Stimulated activated CD8-positive, alpha-beta memory T cell treated with anti-CD3 and anti-CD28 coated beads, Interleukin-2, amount 100 ng/mL, for 1 hour (primary cell): Measurements from ENCODE around the gene LAPTM5.
"Not testable (repeated sequence)": the region's sequence is repeated elsewhere in the genome, so short reads cannot be mapped to it uniquely, and the experiment has no call there.

Source experiments
- DNase-seq, 2 donors: peaks; one replicate each; pipeline ENCODE4 v3.0.0-alpha.2; 2020; ENCODE audit warnings: low read depth in 2 of 2

Gene LAPTM5

GRCh38 chr1:30770150-30770549, 12.6 kb upstream of the LAPTM5 start:
- no peak for DNase-seq

- no peak for DNase-seq
These were observed 11.5 kb upstream of the LAPTM5 start for GRCh38 chr1:30768830-30769718.

- DNase-seq: no peak
These were observed 10.7 kb upstream of the LAPTM5 start for GRCh38 chr1:30768159-30768829.

- DNase-seq: not testable (repeated sequence)
These were observed 9.4 kb upstream of the LAPTM5 start for GRCh38 chr1:30766948-30767347.

- no peak for DNase-seq
These were observed 8.2 kb upstream of the LAPTM5 start for GRCh38 chr1:30765556-30766434.

- no peak for DNase-seq
These were observed 7.5 kb upstream of the LAPTM5 start for GRCh38 chr1:30764939-30765555.

- DNase-seq: no peak
These were observed 6.8 kb upstream of the LAPTM5 start for GRCh38 chr1:30764396-30764795.

- DNase-seq: no peak
These were observed 6.2 kb upstream of the LAPTM5 start for GRCh38 chr1:30763651-30764248.

GRCh38 chr1:30762930-30763650, 5.5 kb upstream of the LAPTM5 start:
- no peak for DNase-seq

GRCh38 chr1:30762152-30762929, 4.8 kb upstream of the LAPTM5 start:
- DNase-seq: no peak

- DNase-seq: no peak
These were observed 4.0 kb upstream of the LAPTM5 start for GRCh38 chr1:30761381-30762151.

GRCh38 chr1:30760596-30761324, 3.2 kb upstream of the LAPTM5 start:
- no peak for DNase-seq

GRCh38 chr1:30759718-30760281, 2.2 kb upstream of the LAPTM5 start:
- DNase-seq: peak in 1 of 2 donors; percentile 30

- DNase-seq: no peak
These were observed 1.3 kb upstream of the LAPTM5 start for GRCh38 chr1:30758785-30759380.

- DNase-seq: no peak
These were observed 631 bp upstream of the LAPTM5 start for GRCh38 chr1:30758121-30758688.

- DNase-seq: peak; percentile 43 to 51
These were observed 826 bp downstream of the LAPTM5 start for GRCh38 chr1:30756545-30757351.
